Superior temporal gyrus (tissue), 1 donor: Measurements from ENCODE around the gene SPATC1L.

Experiments used
- DNase-seq: peaks from one replicate; pipeline ENCODE4 v3.0.0-alpha.2; 2016; ENCODE audit errors: extremely low spot score

The SPATC1L gene

DNA sequence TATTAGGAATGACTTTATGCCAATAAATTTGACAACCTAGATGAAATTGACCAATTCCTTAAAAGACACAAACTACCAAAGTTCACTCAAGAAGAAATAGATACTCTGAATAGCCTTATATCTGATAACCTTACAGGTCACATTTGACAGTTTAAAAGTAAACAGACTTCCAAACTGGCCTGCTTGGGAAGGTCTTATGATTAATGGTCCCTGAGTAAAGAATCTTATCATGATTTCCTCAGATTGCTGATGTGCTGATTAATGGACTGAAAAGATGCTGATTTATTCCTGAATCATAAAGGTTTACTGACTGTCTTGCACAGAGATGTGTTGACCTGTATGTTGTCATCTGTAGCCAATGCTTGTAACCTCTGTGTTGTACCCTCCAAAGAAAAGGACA lies 19.2 kb downstream of the SPATC1L start:
- no peak for DNase-seq

DNA sequence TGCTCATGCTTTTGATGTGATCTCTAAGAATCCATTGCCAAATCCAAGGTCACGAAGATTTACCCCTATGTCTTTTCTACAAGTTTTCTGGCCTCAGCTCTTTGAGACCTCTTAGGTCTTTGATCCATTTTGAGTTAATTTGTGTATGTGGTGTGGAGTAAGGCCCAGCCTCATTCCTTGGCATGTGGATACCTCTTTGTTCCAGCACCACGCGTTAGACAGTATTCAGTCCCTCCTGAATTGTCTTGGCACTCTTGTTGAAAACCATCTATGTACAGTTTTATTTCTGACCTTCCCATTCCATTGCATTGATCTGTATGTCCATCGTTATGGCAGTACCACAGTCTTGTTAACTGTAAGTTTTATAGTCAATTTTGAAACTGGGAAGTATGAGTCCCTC lies 20.9 kb downstream of the SPATC1L start:
- DNase-seq: no peak

DNA sequence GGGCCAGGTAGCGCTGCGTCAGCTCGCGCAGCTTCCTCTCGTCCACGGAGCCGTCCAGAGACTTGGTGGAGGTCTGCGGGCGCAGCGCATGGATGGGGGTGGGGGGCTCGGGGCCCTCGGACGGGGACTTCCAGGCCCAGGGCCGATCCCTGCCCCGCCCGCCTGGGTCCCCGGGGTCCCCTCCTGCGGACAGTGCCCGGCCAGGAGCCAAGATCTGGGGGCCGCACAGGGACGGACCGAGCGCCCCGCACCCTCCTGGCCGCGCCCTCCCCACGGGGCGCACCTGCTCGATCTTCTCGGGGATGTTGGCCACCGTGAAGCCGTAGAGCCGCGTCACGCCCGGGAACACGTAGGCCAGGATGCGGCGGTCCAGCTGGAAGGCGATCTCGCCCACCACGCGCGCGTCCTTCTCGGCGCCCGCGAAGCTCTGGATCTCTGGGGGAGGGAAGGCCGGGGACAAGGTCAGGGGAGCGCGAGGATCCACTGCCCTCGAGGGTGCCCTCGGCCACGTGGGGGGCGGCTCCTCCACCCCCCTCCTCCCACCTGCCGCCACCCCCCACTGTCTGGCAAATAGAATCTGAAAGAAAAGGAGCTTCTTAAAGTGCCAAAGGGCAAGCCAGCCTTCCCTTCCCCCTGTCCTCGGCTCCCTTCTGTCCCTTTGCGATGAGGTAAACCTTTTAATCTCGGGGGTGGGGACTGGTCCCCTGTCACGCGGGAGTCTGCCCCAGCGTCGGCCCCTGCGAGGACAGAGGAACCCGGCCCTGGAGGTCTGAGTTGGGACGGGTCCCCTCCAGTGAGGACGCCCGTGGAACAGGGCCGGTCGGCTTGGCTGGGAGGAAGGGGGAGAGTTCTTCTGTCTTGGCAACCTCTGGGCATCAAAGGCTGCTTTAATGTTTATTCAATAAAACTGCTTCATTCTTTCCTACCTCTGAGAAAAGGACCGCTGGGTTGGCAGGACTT lies 22.3 kb downstream of the SPATC1L start:
- no peak for DNase-seq

DNA sequence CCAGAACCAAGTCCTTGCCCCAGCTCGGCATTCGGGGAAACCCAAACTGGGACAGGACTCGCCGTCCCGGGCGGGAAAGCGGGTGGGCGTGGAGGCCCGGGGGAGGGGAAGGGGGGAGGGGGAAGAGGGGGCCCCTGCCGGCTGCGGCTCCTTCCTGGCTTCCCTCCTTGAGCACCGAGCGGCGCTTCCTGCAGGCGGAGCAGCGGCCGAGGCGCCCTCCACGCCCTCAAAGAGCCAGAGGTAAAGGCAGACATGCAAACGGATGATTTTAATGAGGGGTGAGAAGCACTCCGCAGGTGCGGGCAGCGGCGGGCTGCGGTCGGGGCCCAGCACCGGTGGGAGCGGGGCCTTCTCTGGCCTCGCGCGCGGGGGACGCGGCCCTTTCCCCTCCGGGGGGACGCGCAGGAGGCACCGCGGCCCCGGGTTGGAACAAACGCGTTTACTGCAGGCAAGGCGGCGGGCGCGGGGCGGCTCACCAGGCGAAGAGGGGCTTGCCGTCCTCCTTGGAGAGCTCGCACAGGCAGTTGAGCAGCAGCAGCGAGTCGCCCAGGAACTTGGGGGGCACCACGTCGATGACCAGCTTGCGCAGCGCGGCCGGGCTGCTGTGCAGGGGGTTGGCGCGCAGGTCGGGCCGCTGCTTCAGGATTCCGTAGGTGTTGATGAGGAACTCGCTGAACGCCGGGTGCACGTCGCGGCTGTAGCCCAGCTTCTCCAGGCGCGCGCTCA lies 23.2 kb downstream of the SPATC1L start:
- no peak for DNase-seq

DNA sequence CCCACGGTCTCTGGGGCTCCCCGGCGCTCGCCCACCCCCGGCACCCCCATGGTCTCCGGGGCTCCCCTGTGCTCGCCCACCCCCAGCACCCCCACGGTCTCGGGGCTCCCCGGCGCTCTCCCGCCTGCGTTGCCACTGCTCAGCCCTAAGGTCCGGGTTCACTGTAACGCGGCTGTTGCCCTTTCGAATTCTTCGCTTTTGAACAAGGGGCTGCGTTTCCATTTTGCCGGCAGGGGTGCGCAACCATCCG lies 23.7 kb downstream of the SPATC1L start:
- DNase-seq: no peak

DNA sequence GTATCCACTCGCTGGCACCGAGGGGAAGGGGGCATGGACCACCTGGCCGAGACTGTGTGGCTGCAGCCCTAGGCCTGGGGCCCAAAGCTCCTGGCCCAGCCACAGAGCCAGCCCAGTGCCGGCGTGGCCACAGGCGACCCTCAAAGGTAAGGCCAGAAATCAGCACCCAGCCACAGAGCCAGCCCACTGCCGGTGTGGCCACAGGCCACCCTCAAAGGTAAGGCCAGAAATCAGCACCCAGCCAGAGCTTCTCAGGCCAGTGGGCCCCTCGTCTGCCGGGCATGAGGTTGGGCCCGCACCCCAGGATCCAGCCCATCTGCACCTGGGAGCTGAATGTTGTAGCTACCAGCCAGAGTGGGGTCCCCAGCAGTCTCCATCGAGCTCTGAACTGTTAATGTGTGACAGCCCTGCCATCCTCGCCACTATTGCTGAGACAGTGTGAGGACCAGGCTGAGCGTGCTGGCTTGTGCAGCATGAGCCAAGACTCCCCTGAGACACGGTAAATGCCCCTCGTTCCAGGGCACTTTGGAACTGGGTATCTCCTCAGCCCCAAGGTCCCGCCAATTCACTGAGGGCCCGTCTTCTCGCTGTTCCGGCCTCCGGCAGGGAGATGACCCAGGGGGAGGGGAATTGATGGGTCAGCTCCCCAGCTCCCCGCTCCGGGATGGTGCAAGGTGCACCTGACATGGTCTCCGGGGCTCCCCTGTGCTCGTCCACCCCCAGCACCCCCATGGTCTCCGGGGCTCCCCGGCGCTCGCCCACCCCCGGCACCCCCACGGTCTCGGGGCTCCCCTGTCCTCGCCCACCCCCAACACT lies 24.2 kb downstream of the SPATC1L start:
- no peak for DNase-seq

DNA sequence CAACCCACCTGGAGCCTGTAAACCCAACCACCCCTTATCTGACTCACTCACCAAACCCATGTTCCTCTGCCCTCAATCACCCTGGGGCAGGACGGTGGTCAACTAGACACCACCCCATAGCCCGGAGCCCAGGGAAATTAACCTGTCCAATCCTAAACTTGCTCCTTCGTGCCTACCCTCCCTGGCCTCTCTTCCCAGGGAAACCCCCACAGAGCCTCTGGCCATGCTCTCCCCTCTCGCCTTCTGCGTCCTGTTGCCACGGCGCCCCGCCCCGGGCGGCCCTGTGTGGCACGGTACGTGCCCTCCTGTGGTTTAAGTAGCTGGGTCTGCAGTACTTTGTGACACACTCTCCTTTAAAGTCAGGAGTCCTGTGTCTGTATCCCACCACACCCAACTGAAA lies 24.9 kb downstream of the SPATC1L start:
- DNase-seq: no peak

DNA sequence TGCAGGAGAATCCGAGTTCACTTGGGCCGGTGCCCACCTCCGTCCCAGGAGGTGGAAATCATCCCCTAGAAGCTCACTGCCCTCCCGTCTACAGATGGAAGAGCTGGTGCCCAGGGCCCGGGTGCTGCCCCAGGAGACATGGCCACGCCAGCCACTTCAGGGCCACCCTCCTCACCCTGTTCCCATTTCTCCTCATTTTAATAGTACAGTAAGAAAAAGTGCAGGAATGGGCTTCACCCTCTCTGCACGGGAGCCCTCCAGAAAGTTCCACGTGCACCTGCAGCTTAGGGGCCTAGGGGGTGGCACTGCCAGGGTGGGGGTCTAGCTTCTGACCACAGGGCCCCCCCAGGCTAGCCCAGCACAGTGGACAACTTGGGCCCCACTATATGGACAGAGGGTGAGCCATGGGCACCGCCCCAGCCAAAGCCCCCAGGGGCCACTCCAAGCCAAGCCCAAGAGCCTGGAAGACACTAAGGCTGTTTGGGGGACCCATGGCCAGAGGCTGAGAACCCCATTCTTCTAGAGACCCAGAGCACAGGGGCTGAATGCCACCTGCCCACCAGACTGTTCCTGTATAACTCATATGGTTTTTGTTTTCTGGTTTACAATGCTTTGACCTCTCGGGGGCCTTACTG lies 25.5 kb downstream of the SPATC1L start:
- no peak for DNase-seq

DNA sequence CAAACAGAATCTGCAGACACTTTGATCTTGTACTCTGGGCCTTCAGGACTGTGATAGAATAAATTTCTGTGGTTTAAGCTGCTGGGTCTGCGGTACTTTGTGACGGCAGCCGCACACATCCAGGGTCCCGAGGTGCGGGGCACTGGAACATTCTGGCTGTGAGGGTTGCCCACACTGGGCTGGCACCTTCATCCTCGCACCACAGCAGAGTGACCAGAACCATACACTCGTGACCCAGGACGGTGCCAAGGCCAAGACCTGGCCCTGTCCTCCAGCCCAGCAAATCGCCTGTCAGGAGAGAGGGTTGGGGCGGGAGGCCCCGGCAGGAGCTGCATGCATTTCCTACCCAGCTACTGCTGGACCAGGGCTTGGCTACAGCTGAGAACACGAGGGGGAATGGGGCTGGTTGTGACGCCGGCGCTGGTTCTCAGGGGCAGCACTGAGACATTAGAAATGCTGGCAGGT lies 26.2 kb downstream of the SPATC1L start:
- no peak for DNase-seq

DNA sequence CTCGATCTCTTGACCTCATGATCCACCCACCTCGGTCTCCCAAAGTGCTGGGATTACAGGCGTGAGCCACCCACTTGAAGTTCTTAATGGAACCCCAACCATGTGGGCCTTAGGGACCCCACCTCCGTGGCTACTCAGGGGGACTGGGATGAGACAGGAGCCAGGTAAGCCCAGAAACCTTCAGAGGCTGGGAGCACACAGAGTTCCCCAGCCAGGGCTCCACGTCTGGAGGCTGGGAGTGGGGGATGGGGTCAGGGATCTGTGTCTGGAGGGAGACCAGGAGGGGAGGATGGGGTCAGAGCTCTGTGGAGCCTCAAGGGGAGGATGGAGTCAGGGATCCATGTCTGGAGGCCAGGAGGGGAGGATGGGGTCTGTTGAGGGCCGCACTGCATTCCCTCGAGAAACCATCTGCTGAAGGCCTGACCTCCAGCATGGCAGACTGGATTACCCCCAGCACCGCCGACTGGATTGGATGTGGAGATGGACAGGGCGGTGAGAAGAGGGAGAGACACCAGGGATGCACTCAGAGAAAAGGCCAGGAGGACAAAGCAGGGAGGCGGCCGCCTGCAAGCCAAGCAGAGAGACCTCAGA lies 26.8 kb downstream of the SPATC1L start:
- no peak for DNase-seq

DNA sequence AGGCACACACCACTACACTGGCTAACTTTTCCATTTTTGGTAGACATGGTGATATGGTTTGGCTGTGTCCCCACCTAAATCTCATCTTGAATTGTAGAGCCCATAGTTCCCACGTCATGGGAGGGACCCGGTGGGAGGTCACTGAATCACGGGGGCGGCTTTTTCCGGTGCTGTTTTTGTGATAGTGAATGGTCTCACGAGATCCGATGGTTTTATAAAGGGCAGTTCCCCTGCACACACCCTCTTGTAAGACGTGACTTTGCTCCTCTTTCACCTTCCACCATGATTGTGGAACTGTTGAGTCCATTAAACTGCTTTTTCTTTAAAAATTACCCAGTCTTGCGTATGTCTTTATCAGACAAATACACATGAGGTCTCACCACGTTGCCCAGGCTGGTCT lies 27.6 kb downstream of the SPATC1L start:
- no peak for DNase-seq

DNA sequence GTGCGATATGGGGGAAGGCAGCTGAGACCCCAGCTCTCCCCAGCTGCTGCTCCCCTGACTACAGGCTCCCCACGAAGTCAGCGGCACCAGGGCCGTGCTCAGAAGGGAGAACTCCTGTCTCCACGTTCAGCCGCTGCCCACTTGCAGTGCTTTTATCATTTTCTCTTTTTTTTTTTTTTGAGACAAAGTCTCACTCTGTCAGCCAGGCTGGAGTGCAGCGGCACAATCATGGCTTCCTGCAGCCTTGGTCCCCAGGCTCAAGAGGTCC lies 27.9 kb downstream of the SPATC1L start:
- DNase-seq: no peak

DNA sequence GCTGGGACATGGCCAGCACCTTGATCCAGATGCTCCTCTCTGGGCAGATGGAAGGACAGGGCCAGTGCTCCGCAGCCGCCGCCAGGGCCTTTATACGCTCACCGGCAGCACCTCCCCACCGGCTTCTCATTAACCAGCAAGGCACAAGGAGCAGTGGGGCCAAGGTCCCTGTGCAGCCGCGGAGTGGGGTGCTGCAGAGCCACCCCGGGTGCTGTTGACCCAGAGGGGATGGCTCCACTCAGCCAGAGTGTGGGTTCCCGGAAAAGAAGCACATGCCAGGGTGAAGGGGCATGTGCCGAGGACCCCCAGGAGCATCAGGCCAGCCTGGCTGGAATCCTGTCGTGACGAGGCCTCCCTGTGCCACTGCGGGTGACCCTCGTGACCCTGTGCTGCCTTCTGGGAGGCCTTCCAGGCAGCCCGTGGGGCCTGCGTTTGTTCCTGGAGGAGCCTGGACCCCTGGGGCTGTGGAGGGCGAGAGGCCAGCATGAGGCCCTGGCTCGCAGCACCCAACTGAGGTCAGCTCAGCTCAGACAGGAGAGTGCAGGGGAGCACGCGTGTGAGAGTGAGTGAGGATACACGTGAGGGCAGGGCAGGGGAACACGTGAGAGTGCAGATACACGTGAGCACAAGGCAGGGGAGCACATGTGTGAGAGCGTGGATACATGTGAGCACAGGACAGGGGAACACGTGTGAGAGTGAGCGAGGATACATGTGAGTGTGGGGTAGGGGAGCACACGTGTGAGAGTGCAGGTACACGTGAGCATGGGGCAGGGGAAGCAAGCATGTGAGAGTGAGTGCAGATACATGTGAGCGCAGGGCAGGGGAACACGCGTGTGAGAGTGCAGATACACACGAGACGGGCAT lies 28.5 kb downstream of the SPATC1L start, which contains the start of gene FTCD:
TSS of gene FTCD (minus strand) at position 66 of the 864 bp plus-strand sequence. CDS start at position 10, 56 bp downstream.
- DNase-seq: no peak

DNA sequence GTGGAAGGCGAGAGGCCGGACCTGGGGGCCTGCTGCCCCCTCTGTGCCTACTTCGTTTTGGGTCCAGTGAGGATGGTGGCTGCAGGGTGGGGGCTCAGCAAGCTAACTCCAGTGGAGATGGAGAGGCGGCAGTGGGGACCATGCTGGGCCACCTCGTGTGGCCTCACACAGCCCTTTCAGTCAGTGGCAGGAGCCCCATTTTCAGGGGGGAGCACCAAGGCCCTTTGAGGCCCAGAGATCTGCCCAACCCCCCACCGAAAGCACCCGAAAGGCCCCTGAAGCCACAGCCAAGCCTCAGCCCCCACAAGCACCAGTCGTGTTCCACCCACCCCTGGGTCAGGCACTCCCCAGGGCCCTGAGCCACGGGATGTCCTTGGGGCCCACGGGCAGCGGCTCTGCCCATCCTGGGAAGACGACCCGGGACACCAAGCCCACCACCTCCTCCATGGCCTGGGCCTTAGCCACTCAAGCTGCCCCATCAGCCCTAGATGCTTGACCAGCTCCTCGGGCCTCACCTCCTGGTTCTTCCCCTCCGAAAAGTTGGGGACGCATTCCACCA lies 29.2 kb downstream of the SPATC1L start:
- no peak for DNase-seq

DNA sequence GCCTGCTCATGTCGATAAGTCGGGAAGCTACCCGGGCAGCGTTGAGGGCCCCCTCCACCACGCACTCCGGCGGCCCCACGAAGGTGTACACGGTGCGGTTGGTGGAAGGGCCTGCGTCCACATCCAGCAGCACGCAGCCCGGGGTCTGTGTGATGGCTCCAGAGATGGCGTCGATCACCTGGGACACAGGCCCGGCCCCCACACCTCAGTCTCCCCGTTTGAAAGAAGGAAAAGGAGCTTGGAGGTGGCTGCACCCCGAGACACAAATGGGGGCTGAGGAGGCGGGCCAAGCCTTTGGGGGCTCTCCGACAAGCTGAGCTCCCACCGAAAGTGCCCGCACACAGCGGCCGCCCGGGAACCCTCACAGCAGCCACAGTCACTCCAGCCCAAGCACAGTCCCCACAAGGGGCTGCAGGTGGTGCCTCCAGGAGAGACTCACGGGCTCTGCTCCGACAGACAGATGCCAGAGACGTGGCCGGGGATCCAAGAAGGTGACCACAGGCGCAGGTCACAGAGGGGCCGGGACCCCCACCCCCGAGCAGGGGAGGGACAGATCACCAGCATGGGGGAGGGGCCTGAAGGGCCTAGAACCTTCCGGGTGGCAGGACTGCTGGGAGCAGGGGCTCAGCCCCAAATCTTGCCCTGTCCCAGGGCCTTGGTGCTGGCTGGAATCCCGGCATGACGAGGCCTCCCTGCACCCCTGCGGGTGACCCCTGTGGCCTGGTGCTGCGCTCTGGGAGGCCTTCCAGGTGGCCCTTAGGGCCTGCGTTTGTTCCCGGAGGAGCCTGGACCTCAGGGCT lies 29.9 kb downstream of the SPATC1L start:
- no peak for DNase-seq

DNA sequence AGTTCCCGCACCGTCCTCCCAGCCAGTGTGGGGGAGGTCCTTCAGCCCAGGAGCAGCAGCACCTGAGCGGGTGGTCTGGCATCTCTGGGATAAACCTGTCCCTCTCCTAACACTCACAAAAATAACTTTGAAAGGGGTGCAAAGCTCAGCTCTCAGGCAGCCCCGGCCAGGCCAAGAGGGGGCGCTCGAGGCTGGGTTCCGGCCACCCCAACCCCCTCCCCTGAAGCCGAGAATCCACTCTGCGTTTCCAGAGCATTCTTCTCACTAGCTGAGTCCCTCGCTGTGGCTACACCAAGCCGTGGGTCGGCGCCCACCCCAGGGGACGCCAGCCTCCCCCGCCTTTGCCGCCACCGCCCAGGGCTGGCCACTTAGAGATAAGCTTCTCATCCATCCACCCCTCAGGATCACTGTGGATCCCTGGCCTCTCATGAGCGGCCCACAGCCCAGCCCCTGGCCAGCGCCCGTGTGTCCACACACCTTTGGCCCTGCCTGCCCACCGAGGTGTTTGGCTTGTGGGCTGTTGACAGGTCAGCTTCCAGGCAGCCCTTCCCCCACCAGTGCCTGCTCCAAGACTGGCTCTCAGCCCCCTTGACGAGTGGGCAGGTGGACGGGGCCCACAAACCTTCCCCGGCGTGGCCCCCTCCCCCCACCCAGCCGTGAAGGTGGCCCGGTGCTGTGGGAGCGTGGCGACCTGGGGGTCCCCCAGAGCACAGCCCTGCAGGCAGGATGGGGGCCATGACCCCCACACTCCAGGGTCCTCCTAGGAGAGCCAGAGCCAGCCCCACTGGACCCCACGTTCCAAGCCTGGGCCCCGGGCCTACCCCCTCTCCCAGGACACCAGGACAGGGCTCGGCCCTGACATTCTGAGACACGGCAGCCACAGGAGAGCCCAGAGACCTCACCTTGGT lies 30.8 kb downstream of the SPATC1L start:
- peak; percentile 67 for DNase-seq

DNA sequence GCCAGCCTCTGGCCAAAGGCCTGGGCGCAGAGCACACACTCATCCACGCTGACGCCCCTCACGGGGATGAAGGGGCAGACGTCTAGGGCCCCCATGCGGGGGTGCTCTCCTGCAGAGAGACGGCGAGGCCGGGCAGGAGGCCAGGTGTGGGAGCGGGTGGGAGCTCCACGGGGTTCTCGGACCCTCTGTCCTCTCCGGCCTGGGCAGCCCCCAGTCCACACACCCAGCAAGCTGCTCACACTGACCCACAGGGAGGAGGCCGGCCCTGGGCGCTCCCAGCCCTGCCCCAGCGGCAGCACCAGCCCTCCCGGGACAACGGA lies 31.4 kb downstream of the SPATC1L start:
- no peak for DNase-seq
